Measurements from ENCODE around the gene BBS9.

DNA sequence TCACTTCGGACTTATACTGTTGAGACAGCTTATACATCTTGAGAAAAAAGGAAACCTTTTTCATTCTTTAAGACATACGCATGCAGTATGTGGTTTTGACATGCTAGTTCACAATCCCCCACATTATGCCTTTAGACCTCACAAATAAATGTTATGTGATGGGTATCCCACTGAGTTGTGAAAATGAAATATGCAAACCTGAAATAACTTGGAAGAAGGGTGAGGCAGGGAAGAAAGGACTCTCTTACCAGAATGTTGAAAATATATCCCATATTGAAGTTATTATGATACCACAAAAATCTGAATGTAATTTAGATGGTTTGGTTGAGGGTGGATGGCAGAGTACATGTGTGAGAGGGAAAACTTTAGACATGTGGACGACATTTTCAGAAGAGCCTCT is 379.8 kb downstream of the BBS9 start:
- TF ChIP-seq MXI1 (IDR thresholded peaks at IDR 0.05; ENCODE audit: borderline replicate concordance, low read depth, low read length) (no peak), CHD1 (IDR thresholded peaks at IDR 0.05; ENCODE audit: low read depth, low read length) (no peak), POLR2A (IDR thresholded peaks at IDR 0.05; ENCODE audit: low read depth, low read length) (no peak), RAD21 (IDR thresholded peaks at IDR 0.05; ENCODE audit: low read length) (no peak), RFX5 (IDR thresholded peaks at IDR 0.05; ENCODE audit: low read depth, low read length) (no peak)
- TF ChIP-seq, protein P1, sequence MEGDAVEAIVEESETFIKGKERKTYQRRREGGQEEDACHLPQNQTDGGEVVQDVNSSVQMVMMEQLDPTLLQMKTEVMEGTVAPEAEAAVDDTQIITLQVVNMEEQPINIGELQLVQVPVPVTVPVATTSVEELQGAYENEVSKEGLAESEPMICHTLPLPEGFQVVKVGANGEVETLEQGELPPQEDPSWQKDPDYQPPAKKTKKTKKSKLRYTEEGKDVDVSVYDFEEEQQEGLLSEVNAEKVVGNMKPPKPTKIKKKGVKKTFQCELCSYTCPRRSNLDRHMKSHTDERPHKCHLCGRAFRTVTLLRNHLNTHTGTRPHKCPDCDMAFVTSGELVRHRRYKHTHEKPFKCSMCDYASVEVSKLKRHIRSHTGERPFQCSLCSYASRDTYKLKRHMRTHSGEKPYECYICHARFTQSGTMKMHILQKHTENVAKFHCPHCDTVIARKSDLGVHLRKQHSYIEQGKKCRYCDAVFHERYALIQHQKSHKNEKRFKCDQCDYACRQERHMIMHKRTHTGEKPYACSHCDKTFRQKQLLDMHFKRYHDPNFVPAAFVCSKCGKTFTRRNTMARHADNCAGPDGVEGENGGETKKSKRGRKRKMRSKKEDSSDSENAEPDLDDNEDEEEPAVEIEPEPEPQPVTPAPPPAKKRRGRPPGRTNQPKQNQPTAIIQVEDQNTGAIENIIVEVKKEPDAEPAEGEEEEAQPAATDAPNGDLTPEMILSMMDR (conservative IDR thresholded peaks at IDR 0.05; ENCODE audit: low read depth, low read length): no peak
- TF ChIP-seq, protein P2, sequence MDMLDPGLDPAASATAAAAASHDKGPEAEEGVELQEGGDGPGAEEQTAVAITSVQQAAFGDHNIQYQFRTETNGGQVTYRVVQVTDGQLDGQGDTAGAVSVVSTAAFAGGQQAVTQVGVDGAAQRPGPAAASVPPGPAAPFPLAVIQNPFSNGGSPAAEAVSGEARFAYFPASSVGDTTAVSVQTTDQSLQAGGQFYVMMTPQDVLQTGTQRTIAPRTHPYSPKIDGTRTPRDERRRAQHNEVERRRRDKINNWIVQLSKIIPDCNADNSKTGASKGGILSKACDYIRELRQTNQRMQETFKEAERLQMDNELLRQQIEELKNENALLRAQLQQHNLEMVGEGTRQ (IDR thresholded peaks at IDR 0.05; ENCODE audit: low read depth, low read length): no peak
